HTERT RPE-1 (cell line): Measurements from ENCODE around the gene TRPM2.

ENCODE experiments used
- in situ Hi-C: fragments of 300-500 bp; cut with MboI; formaldehyde crosslinking; loops from 4 replicates; pipeline ENCODE4 v1.14.3; 2020; ENCODE audit warnings: low sequenced_read_pairs

TRPM2 gene

DNA sequence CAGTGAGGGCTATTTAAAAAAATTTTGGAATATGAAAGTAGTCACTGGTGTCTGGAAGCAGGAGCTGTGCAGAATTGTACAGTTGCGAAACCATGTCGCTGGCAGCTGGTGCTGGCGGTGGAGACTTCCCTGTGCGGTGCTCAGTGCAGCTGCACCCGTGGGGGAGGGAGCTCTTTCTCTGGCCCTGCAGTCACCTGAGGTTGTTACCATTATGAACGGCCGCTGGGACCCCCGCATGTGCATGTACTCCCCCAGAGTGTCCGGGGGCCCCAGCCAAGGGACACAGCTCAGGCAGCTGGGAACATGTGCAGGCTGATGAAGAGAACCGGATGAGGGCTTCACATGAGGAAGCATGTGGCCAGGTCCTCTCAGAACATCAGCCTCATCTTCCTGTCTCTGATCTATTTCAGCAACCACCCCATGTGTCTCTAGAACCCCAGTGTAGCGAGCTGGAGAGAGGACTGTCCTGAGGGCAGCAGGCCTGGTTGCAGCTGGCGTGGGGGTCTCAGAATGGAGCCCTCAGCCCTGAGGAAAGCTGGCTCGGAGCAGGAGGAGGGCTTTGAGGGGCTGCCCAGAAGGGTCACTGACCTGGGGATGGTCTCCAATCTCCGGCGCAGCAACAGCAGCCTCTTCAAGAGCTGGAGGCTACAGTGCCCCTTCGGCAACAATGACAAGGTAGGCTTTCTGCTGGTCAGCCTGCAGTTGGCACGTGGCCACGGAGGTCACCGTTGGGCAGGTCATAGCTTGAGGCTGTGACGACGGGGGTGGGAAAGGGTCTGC, at the start of gene TRPM2:
TRPM2 (plus strand) TSS at position 431 of the 780 bp plus-strand sequence; CDS start at position 511, 80 bp downstream.
- in situ Hi-C loops: no loop called here

DNA sequence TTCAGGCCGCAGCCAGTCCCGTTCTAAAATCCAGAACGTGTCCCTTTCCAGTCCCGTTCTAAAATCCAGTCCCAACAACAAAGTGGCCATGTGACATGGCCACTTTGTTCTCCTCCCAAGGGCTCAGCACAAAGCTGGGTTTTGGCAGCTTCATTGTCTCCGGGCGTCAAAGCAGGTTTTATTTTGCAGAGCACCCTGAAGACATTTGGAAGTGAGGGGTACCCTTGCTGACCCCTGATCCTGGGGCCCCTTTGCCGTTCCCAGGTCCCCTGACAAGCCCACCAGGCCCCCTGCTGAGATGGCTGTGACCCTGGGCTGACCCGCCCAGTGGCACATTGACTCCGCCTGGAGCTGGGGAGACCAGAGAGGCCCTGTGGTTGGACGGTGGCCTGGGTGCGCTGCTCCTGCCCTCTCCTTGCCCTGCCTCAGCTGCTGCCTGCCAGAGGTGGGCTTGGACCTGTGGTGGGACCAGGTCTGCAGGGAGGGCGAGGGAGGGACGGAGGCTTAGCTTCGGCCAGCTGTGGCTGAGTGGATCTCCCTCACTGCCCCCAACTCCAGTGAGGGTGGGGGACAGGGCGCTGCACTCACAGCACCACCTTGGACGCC, 49.3 kb upstream of the TRPM2 start:
- in situ Hi-C loops: no loop called here

DNA sequence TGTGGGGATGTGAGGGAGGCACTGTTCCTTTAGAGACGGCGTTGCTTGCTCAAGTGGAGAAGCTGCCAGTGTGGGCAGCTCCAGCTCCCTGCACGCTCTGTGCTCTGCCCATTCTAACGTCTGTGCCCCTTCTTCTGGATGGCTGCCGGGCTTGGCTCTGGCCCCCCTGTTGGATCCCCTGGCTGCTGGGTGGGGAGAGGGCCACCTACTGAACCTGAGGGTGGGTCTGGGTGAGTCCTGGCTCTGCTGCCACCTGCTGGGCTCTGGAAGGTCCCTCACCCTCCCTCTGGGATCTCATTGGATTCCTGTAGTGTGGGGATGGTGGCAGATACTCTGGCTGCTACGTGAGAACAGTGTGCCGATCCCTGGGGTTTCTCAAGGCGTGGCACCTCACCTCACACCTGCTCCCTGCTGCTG, 48.5 kb upstream of the TRPM2 start:
- in situ Hi-C loops: no loop called here

DNA sequence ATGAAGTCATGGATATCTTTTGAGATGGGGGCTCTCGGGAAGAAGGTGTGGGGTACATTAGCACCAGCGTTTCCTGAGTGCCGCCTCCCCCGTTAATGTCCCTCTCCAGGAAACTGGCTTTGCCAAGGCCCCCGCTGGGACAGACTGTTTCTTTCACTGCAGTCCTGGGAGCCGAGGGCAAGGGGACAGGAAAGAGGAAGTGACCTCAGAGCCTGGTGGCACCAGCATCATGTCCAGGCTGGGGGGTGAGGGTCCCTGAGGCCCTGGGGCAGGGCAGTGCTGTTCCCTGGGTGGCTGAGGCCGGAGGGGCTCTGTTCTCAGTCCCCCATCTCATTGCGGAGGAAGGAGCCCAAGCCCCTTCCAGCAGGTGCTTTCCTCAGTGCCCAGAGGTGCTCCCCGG, 47.7 kb upstream of the TRPM2 start:
- in situ Hi-C loops: no loop called here

DNA sequence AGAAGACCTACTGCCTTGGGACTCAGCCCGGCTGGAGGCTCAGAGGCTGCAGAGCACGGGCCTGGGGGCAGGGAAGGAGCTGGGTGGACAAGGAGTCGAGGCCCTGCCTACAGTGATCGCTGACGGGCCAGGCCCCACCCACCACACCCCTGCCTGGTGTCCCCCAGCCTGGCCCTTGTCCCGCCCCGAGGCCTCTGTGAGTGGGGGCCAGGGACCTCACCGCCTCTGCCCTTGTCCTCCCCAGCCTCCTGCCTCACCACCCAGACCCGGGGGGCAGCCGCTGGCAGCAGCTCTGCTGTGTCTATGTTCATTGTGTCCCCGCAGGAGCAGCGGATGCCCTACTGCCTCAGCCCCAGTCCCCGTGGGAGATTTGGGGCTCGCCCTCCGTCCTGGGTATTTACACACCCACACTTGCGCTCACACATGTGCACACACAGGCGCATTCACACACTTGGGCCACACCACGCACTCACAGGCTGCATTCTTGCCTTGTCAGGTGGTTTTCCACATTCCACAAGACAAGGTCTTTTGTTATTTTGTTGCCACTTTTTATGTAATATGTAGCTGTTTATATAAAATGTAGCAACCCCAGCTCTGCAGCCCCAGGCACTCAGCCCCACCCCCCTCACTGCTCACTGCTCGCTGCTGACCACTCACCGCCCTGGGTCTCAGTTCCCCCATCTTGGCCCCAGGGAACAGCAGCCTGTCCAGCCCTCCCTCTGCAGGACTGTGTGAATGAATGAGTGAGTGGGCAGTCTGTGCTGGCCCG, 46.3 kb upstream of the TRPM2 start:
- in situ Hi-C loops: no loop called here

DNA sequence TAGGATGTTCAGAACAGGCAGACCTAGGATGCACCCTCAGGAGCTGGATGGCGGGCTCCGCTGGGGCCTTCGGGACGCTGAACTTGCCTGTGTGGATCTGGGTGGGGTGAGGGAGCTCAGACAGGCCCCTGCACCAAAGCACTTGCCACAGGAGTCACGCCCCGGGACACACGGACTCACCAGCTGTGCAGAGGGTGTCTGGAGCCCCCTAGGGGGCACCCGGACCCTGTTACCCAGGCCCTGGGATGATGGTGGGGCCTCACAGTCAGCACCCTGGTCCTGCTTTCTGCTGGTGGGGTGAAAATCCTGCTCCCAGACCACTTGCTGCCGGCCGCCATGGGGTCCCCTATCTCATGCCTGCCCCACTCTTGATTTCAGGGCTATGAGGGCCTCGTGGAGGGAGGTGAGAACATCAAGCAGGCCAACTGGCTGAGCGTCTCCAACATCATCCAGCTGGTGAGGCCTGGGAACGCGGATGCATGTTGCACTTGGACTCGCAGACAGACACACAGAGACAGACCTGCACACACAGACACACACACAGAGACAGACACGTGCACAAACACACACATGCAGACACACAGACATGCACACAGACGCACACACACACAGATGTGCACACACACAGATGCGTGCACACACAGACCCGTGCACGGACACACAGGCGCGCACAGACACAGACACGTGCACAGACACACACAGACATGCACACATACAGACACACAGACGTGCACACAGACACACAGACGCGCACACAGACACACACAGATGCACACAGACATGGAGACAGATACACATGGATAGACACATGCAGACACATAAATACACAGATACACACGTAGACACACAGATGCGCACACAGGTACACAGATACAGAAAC, 42.6 kb upstream of the TRPM2 start:
- in situ Hi-C loops: no loop called here

DNA sequence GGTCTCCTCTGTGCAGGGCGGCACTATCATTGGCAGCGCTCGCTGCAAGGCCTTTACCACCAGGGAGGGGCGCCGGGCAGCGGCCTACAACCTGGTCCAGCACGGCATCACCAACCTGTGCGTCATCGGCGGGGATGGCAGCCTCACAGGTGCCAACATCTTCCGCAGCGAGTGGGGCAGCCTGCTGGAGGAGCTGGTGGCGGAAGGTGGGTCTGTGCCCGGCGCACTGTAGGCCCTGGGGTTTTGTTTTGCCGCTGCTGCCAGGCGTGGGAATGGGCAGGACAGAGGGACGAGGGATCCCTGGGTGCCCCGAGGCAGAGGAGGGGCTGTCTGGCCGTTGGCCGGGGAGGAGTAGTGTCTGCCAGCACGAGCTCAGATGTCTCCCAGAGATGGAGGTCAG, 41.3 kb upstream of the TRPM2 start:
- in situ Hi-C loops: no loop called here

DNA sequence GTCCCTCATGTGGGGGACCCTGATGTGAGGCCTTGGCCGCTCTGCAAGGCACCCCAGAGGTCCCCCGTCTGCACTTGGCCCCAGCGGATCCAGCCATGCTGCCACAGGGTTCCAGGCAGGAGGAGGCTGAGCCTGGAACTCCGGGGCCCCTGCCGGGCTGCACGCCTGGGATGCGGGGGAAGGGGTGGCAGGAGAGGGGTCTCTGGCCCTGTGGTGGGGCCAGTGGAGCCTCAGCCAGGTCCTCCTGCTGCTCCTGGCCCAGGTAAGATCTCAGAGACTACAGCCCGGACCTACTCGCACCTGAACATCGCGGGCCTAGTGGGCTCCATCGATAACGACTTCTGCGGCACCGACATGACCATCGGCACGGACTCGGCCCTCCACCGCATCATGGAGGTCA, 40.7 kb upstream of the TRPM2 start:
- in situ Hi-C loops: no loop called here

DNA sequence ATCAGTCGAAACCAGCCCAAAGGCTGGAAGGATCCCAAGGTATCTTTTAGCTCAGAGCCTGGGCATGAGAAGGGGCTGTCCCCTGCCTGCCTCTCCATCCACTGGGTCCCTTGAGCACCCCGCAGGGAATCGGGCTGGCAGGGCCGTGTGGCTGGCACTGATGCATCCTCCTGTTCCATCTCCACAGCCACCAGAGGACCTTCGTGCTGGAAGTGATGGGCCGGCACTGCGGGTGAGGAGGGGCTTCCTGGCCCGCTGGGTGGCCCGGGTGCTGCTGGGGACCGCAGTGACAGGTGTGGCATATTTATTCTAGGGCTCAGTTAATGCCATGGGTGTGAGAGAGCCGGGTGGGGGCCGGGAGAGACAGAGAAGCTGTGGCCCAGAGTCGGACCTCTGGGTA, 40.0 kb upstream of the TRPM2 start:
- in situ Hi-C loops: no loop called here

DNA sequence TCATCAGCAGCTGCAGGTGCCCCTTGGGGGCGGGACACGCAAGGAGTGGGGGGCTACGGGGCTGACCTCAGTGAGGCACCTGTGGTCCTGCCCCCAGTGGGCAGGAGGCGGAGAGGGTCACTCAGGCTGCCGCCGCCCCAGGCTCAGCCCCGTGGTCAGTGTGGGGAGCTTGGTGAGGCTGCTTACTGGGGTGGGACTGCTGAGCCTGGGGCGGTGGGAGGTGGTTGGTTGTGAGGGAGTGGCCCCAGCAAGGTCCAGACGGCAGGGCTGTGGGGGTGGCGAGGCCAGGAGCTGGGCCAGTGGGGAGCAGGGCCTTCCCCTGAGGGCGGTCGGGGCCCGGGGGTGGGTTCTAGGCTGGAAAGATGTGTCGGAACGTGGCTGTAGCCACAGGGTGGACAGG, 39.3 kb upstream of the TRPM2 start:
- in situ Hi-C loops: no loop called here

DNA sequence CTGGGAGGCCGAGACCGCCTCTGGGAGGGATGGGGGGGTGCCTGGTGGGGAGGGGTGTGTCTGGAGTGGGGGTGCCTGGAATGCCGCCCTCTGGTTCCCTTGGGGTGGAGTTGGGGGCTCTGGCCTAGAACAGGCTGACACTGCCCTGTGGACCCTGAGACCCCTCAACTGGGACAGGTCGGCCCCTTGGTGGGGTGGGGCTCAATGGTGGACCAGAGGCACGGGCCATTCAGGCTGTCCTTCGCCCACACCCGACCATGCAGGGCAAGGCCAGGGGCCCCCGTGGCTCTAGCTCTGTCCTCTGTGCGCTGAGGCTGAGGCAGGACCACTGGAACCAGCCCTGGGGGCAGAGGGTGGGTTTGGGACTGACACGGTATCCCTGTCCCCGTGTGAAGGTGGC, 38.9 kb upstream of the TRPM2 start:
- in situ Hi-C loops: no loop called here

DNA sequence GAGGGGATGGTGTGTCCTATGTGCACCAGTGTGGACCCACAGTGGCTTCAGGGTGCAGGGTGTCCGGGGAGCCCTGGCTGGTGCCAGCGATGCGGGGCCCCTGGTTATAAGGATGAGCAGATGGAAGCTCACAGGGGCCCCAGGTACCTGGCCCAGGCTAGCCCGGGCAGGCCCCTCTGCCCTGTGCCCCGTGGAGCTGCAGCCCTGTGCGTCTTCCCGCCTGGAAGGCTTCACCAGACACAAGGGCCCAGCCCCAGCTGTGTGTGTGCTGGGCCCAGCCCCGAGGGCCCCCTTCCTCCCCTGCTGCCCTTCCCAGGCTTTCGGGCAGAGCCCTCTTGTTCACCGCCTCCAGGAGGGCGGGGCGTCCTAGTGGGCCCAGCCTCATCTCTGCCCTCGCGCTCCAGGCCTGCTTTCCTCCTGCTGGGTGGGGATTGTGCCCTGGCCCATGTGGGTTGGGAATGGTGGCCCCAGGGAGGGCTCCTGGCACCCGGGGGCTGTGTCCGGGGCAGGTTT, 37.7 kb upstream of the TRPM2 start:
- in situ Hi-C loops: no loop called here

DNA sequence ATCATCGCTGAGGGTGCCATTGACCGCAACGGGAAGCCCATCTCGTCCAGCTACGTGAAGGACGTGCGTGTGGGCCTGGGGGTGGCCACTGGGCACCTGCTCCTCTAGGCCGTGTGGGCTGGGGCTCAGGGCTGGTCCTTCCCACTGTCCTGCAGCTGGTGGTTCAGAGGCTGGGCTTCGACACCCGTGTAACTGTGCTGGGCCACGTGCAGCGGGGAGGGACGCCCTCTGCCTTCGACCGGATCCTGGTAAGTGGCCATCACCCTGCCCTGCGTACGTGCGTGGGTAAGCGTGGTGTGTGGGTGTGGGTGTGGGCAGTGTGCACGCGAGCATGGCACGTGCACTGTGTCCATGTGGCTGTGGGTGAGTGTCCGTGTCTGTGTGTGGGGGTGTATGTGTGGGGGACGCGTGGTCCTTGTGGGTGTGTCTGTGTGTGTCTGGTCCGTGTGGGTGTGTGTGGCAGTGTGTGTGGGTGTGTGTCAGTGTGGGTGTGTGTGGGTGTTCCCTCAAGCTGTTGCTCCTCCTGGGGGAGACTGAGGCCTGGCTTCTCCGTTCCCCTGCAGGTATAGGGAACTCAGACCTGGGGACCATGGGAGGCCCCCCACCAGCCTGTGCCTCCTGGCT, 37.0 kb upstream of the TRPM2 start:
- in situ Hi-C loops: no loop called here

DNA sequence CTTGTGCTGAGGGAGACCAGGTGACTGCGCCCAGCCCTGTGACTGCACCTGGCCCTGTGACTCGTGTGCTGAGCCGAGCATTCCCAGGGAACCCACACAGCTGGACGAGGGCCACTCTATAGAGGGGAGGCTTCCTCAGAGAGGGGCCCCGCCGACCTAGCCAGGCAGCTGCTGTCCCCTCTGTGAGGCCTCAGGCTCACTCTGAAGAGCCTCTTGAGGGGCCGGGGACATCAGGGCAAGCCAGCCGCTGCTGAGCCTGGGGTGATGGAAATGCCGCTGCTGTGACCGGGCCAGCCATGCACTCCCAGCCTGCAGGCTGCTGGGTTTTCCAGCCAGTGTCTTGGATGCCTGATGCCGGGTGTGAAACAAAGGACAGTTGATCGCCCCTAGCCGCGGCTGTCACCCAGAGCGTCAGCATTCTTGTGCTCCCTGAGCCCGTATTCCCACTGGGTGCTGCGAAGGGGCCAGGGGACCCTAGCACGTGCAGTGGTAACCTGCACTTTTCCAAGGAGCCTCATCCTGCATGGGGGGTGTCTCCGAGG, 36.1 kb upstream of the TRPM2 start:
- in situ Hi-C loops: no loop called here

DNA sequence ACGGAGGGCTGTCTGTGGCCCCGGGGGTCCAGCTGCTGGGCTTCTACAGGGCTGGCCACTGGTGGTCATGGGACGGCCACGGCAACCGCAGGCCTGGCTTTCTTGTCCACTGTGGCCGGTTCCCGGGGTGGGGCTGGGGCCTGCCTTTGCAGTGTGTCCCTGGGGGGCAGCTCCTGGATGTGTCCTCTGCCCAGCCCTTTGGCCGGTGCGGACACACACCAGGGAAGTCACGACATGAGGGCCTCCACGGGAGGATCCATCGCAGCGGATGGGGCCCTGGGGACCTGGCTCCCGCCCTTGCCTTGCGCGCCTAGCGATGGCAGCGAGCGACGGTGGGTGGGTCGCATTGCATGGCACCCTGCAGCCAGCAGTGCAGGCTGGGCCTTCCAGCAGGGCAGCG, 35.5 kb upstream of the TRPM2 start:
- in situ Hi-C loops: no loop called here

DNA sequence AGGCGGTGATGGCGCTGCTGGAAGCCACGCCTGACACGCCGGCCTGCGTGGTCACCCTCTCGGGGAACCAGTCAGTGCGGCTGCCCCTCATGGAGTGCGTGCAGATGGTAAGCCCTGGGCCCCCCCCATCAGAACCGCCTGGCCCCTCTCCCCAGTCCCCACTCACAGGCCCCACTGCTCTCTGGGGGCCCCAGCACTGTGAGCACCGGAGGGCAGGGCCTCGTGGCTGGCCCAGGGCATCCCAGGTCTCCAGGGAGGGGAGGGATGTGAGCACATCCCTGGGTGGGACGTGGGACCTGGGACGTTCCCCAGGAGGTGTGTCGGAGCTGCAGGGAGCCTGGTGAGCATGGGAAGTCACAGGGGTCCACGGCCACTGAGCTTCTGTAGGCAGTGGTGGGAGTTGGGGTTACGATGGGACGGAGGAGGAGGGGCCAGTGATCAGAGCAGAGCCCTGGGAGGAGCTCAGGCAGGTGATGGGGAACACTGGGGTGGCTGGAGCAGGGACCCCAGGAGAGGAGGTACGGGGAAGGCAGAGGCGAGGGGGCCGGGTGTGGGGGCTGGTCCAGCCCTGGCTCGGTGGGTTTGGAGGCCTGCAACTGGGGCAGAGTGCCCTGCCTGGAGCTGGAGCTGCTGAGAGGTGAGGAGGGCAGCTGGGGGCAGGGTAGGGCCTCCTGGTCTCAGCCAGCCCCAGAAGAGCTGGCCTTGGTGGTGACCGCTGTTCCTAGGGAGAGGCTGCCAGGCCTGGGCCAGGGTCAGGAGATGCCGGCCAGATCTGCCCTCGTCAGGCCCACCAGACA, 34.7 kb upstream of the TRPM2 start:
- in situ Hi-C loops: no loop called here

DNA sequence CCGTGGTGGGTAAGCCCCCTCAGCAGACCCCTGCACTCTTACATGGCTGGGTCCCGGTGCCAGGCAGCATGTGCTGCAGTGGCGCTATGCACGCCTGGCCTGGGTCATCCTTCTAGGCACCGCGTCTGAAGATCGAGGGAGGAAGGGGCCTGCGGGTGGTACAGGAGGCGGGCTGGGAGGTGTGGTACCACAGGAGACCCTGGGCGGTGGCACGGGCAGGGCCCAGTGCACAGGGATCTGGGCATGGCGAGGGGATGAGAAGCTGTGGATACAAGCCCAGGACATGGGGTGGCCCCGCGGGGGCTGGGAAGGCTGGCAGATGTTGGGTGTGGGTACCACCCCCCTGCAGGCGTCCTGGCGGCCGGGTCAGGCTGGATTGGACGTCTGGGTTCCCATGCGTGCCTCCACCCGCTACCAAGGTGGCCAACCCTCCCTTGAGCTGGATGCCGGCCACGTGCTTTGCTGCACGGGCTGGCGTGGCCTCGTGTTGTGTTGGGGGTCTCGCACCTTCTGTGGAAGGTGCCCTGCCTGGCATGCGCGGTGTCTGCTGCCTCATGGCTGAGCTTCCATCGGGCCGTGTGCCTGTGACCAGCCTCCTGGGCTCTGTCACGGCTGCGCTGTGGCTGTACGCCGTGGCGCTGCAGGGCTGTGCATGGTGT, 33.9 kb upstream of the TRPM2 start:
- in situ Hi-C loops: no loop called here

DNA sequence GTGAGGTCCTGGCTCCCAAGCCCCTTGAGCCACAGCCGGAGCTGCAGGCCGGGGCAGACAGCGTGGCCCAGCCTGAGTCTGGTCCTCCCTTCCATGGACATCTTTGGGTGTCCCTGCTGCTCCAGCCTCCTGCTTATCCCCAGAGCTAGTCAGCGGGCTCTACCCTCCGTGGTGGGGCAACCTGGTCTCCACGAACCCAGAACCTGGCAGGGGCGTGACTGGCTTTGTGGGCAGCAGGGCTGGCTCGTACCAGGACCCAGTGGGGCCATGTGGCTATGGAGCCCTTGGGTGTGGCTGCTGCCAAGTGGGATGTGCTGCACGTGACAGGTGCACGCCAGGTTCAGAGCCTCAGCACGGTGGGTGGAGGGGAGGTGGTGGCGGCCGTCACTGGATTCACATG, 32.6 kb upstream of the TRPM2 start:
- in situ Hi-C loops: no loop called here
